Activated CD4-positive, alpha-beta T cell treated with anti-CD3 and anti-CD28 coated beads, Interleukin-2, amount 10 ng/mL, durations not matched to agents 24 days and 14 days (primary cell): ENCODE measurements around the gene PIK3CA. TPM values are rescaled to one million over a fixed set of nuclear protein-coding genes. Genes with fewer than 3 reads are reported as not detected.
A peak's percentile ranks its signal among the peaks of the same experiment; 100 is the strongest.

Experiments
- DNase-seq: peaks from one replicate; pipeline ENCODE4 v3.0.0; 2022
- H3K27ac Mint-ChIP-seq: one replicate; pipeline ENCODE4 v1.8.0; 2022; ENCODE audit warnings: mild to moderate bottlenecking, mixed read lengths
- H3K27me3 Mint-ChIP-seq: one replicate; pipeline ENCODE4 v1.8.0; 2022; ENCODE audit warnings: mixed read lengths
- H3K36me3 Mint-ChIP-seq: one replicate; pipeline ENCODE4 v1.8.0; 2022; ENCODE audit warnings: low read depth, mild to moderate bottlenecking, mixed read lengths
- H3K4me1 Mint-ChIP-seq: one replicate; pipeline ENCODE4 v1.8.0; 2021; ENCODE audit warnings: mixed read lengths
- H3K4me3 Mint-ChIP-seq: one replicate; pipeline ENCODE4 v1.8.0; 2022; ENCODE audit warnings: mild to moderate bottlenecking, moderate library complexity, mixed read lengths
- H3K9me3 Mint-ChIP-seq: one replicate; pipeline ENCODE4 v1.8.0; 2021; ENCODE audit warnings: mixed read lengths
- intact Hi-C: fragments of 100-400 bp; cut with micrococcal nuclease; formaldehyde crosslinking; loops from one replicate; pipeline ENCODE4 v1.15.1; 2023
- total RNA-seq: library from RNA; stranded (reverse); gene quantifications from 2 replicates; pipeline ENCODE4 v1.2.3, GENCODE V29; 2022

Gene PIK3CA
- total RNA-seq, 1 donor from 2014 or later = 18.5 TPM

DNA sequence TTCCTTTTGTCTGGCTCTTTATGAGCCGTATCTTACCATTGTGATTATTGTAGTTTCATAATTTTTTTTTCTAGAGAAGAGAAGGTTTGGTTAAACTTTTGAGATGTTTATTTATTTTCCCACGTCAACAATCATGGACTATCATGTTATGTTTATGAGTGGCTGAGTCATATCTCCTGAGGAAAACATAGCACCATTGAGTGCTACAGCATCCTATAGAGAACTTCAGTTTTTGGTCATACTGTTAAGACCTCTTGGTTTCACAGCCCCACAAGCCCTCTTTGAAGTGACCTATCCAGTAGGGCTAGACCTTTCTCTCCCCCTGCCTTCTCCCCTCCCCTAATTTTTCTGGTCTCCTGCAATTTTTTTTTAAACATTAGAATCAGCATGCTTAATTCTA is 20.8 kb downstream of the PIK3CA start:
- DNase-seq = no peak
- Mint-ChIP-seq H3K4me1 (peaks cover 9% of the 10 kb centered on the region), H3K27ac (no peak overlapping the region), H3K4me3 (no peak overlapping the region), H3K36me3 (peaks cover 5% of the 10 kb centered on the region), H3K27me3 (peaks cover 2% of the 10 kb centered on the region), H3K9me3 (peaks cover 3% of the 10 kb centered on the region)
- intact Hi-C loops = no loop called here

DNA sequence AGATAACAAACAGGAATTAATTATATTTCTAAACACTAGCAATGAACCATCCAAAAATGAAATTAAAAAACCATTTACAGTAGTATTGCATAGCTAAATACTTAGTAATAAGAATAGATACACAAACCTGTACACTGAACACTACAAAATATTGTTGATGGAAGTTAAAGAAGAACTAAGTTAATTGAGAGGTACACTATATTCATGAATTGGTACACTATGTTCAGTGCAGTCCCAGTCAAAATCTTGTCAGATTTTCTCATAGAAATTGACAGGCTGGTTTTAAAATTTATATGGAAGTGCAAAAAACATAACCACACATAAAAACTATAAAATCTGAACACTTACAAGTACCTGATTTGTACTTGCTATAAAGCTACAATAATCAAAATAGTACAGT is 24.4 kb downstream of the PIK3CA start:
- intact Hi-C loops = no loop called here
- DNase-seq = no peak
- H3K27ac Mint-ChIP-seq = no peak overlapping the region
- peaks cover 19% of the 10 kb centered on the region for H3K4me1 Mint-ChIP-seq
- peaks cover 6% of the 10 kb centered on the region for H3K36me3 Mint-ChIP-seq
- H3K4me3 Mint-ChIP-seq = no peak overlapping the region
- H3K27me3 Mint-ChIP-seq = peaks cover 2% of the 10 kb centered on the region
- peaks cover 3% of the 10 kb centered on the region for H3K9me3 Mint-ChIP-seq

DNA sequence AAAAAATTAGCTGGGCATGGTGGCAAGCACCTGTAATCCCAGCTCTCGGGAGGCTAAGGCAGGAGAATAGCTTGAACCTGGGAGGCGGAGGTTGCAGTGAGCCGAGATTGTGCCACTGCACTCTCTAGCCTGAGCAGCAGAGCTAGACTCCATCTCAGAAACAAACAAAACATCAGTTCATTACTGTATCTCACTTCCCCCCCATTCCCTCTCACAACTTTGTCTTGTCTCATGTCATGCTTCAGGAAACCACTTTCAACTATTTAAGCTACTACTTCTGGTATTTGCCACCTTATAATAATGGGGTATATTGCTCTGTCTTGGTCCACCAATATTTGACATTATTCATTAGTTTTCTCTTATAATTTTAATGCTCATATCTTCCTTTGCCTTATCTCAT is 26.2 kb downstream of the PIK3CA start:
- intact Hi-C loops = no loop called here
- peaks cover 6% of the 10 kb centered on the region for H3K36me3 Mint-ChIP-seq
- no peak overlapping the region for H3K27ac Mint-ChIP-seq
- DNase-seq = no peak
- peaks cover 3% of the 10 kb centered on the region for H3K9me3 Mint-ChIP-seq
- no peak overlapping the region for H3K4me3 Mint-ChIP-seq
- H3K4me1 Mint-ChIP-seq = peaks cover 15% of the 10 kb centered on the region
- peaks cover 2% of the 10 kb centered on the region for H3K27me3 Mint-ChIP-seq

DNA sequence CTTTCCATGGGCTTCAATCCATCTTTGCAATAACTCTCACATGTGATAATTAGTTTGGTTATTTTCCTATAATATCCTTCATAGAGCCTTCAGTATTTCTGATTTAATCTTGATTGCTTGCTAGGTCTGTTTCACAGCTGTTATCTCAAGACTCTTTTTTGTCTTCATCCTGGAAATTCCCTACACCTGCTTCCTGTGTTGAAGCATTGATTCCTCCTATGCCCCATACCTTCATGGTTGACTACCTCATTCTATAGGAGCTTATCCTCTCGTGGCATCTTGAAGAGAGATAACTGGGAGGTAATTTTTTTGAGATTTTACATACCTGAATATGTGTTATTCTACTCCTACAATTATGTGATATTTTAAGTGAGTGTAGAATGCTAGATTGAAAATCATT is 26.7 kb downstream of the PIK3CA start:
- Mint-ChIP-seq H3K9me3 (peaks cover 2% of the 10 kb centered on the region), H3K4me3 (no peak overlapping the region), H3K27me3 (peaks cover under 1% of the 10 kb centered on the region), H3K4me1 (peaks cover 14% of the 10 kb centered on the region), H3K36me3 (peaks cover 4% of the 10 kb centered on the region), H3K27ac (no peak overlapping the region)
- intact Hi-C loops = no loop called here
- DNase-seq = no peak

DNA sequence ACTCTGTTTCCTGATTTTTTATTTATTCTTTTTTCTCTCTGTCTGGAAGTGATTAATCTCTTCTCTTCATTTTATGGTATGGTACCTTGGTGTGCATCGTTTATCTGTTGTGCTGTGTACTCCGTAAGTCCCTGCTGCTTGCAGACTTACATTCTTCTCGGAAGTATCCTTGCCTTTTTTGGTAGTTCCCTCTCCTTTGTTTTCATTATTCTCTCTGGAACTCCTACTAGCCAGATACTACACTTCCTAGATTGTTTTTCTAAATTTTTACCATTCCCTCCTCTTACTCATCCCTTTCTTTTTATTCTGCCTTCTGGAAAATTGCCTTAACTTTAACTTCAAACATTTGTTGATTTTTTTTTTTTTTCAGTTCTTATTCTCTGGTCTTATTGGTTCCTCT is 27.2 kb downstream of the PIK3CA start:
- no peak for DNase-seq
- Mint-ChIP-seq H3K4me1 (peaks cover 13% of the 10 kb centered on the region), H3K36me3 (peaks cover 3% of the 10 kb centered on the region), H3K4me3 (no peak overlapping the region), H3K27me3 (no peaks in the 10 kb centered on the region), H3K27ac (no peak overlapping the region), H3K9me3 (no peaks in the 10 kb centered on the region)
- intact Hi-C loops = no loop called here

DNA sequence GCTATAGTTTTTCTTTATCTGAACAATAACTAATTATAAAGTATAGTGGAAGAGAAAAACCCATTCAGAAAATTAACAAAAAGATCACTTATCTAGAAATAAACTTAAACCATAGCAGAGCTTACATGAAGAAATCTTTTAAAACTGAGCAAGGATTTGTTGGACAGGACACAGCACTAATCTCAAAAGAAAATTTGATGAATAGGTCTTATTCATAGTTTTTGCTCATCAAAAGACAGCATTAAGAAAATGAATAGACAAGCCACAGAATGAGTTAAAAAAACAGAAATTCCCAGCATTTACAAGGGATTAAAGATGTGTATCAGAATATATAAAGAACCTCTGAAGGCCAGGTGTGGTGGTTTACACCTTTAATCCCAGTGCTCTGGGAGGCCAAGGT is 29.5 kb downstream of the PIK3CA start:
- intact Hi-C loops = loop anchor here (2.0 kb wide), 1 partner anchor 17 kb away; no protein-coding TSS in a partner anchor
- peaks cover 21% of the 10 kb centered on the region for H3K4me1 Mint-ChIP-seq

DNA sequence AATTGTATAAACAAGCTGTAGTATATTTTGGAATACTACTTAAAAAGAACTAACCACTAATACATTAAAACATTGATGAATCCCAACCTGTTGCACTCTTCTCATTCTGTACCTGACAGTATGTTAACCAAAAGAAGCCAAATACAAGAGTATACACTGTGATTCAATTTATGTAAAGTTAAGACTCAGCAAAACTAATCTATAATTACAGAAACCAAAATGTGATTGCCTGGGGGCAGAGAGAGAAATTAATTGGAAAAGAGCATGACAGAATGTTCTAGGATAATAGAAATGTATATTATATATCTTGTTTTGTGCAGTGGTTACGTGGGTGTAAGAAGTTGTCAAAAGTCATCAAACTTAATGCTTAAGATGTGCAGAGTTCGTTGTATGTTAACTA is 31.1 kb downstream of the PIK3CA start:
- peaks cover 22% of the 10 kb centered on the region for H3K4me1 Mint-ChIP-seq

More for the DNA sequence above, 29.5 kb downstream of the PIK3CA start:
- Mint-ChIP-seq H3K9me3 (no peaks in the 10 kb centered on the region), H3K36me3 (peaks cover 3% of the 10 kb centered on the region), H3K27me3 (no peaks in the 10 kb centered on the region), H3K4me3 (no peak overlapping the region), H3K27ac (no peak overlapping the region)
- no peak for DNase-seq

DNA sequence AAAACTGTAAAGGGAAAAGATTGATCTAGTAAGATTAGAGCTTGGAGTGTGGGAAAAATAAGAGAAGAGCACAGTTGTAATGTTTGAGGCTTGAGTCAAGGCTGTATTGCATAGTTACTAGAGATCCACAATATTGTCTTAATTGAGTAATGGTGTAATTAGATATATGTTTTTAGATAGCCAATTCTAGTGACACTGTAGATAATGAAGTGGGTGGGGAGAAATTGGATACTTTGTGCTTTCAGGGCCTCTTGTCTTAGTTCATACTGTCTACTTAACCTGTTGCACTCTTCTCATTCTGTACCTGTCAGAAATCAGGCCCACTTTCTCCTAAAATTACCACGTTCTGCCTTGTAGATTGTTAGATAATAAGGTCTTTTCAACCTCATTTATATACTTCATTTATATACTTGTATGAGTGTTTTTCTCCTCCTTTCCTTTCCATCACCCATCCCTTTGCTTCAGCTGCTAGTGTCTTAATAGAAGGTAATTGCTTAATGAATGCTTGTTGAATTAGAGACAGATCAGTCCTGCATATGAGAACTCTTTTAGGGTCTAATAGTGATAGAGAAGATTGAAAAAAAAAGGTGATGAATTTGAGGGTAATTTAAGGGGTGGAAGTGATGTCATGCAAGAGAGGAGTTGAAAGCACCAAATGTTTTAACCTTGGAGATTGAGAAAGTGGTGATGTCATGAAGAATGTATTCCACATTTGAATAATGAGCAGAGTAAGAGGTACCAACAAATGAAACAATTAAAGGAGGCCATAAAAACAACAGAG is 32.0 kb downstream of the PIK3CA start:
- no peak for DNase-seq
- H3K9me3 Mint-ChIP-seq = no peaks in the 10 kb centered on the region
- no peak overlapping the region for H3K27ac Mint-ChIP-seq
- H3K27me3 Mint-ChIP-seq = no peaks in the 10 kb centered on the region
- no peaks in the 10 kb centered on the region for H3K36me3 Mint-ChIP-seq
- intact Hi-C loops = loop anchor here (2.0 kb wide), 1 partner anchor 19 kb away; no protein-coding TSS in a partner anchor
- no peak overlapping the region for H3K4me3 Mint-ChIP-seq
- H3K4me1 Mint-ChIP-seq = peaks cover 17% of the 10 kb centered on the region

More for the DNA sequence above, 31.1 kb downstream of the PIK3CA start:
- intact Hi-C loops = loop anchor here (2.0 kb wide), 1 partner anchor 18 kb away; no protein-coding TSS in a partner anchor
- H3K27me3 Mint-ChIP-seq = no peaks in the 10 kb centered on the region
- no peak overlapping the region for H3K27ac Mint-ChIP-seq
- H3K9me3 Mint-ChIP-seq = no peaks in the 10 kb centered on the region
- H3K4me3 Mint-ChIP-seq = no peak overlapping the region
- no peak for DNase-seq
- H3K36me3 Mint-ChIP-seq = peaks cover 3% of the 10 kb centered on the region

DNA sequence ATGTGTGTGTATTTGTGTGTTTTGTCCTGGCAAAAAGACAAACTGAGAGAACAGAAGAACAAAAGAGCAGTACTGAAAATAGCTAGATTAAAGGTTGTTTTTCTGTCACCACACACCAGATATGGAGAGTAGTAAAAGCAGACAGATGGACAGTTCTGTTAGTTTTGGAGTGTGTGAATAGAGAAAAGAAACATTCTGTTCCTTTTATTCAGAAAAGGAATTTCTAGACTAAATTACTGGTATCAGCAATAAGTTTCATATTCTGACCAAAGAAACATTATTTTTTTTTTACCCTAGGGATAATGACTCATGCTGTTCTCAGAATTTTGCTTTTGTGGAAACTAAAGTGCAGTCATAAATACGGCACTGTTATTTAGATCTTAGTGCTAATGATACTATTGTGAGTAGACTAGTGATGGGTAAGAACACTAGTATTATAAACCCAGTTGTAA is 32.9 kb downstream of the PIK3CA start:
- Mint-ChIP-seq H3K4me3 (no peak overlapping the region), H3K27me3 (no peaks in the 10 kb centered on the region), H3K27ac (no peak overlapping the region), H3K9me3 (no peaks in the 10 kb centered on the region), H3K4me1 (peaks cover 11% of the 10 kb centered on the region), H3K36me3 (no peaks in the 10 kb centered on the region)
- intact Hi-C loops = loop anchor here (1.0 kb wide), 2 partner anchors 15 to 32 kb away; no protein-coding TSS in a partner anchor
- no peak for DNase-seq

DNA sequence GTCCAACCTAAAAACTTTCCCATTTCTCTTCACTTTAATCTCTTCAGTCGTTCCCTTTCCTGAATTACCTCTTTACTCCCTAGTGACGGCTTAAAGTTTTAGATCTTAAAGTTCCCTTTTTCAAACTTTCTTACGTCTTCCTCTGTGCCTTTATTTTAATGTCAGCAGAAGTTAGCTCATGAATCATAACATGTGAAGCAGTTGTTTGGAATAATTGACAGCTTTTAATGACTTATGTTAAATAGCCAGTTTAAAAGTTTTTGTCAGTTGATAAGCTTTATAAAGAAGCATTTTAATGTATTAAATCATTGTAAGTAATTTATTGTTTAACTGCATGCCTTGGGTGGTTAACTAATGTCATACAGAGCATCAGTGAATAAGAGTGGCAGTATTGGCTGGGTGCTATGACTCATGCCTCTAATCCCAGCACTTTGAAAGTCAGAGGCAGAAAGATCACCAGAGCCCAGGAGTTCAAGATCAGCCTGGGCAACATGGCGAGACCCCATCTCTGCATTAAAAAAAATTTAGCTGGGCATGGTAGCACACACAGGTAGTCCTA is 33.9 kb downstream of the PIK3CA start:
- Mint-ChIP-seq H3K9me3 (no peaks in the 10 kb centered on the region), H3K36me3 (peaks cover 2% of the 10 kb centered on the region), H3K27ac (peak overlapping the region; percentile 73), H3K4me1 (peaks cover 11% of the 10 kb centered on the region), H3K27me3 (no peaks in the 10 kb centered on the region), H3K4me3 (peak overlapping the region; percentile 22)
- intact Hi-C loops = loop anchor here (1.0 kb wide), 2 partner anchors 14 to 33 kb away; no protein-coding TSS in a partner anchor
- DNase-seq = no peak

DNA sequence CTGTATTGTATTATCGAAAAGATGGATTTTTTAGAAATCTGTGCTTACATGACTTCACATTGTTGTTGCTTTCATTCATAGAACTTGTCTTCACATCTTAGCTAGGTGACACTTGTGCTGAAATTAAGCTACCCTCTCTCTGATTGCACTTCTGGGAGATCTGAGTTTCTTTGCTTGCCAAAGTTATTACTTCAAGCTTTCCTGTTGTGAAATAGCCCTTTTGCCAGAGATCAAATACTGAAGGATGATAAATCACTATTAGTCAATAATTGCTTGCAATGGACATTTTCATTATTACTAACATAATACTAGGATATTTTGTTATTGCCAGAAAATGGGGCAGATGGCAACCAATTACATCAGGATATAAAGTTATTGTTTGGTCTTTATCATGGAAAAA is 34.7 kb downstream of the PIK3CA start:
- Mint-ChIP-seq H3K27ac (no peak overlapping the region), H3K27me3 (no peaks in the 10 kb centered on the region), H3K4me1 (peaks cover 11% of the 10 kb centered on the region), H3K9me3 (no peaks in the 10 kb centered on the region), H3K36me3 (peaks cover 2% of the 10 kb centered on the region), H3K4me3 (no peak overlapping the region)
- intact Hi-C loops = no loop called here
- no peak for DNase-seq

DNA sequence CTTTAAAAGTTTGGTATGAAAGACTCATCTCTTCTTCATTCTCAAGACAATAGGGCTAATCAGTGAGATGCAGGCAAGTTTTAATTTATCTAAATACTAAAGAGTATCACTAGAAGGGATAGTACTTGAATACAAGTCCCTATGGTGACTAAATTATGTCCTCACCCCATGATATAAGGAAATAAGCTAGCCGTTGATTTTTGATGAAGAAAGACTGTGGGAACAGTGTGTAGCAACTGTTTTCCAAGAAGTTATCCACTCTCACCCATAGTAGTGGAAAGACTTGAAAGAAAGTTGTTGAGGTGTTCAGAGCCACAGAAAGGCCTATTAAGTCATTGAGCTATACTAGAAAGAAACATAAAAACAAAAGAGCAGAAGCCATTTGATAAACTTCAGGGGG is 36.7 kb downstream of the PIK3CA start:
- no peak for DNase-seq
- intact Hi-C loops = no loop called here
- no peaks in the 10 kb centered on the region for H3K27me3 Mint-ChIP-seq
- H3K4me1 Mint-ChIP-seq = peaks cover 11% of the 10 kb centered on the region
- H3K9me3 Mint-ChIP-seq = no peaks in the 10 kb centered on the region
- H3K4me3 Mint-ChIP-seq = no peak overlapping the region
- peaks cover 2% of the 10 kb centered on the region for H3K36me3 Mint-ChIP-seq
- no peak overlapping the region for H3K27ac Mint-ChIP-seq

DNA sequence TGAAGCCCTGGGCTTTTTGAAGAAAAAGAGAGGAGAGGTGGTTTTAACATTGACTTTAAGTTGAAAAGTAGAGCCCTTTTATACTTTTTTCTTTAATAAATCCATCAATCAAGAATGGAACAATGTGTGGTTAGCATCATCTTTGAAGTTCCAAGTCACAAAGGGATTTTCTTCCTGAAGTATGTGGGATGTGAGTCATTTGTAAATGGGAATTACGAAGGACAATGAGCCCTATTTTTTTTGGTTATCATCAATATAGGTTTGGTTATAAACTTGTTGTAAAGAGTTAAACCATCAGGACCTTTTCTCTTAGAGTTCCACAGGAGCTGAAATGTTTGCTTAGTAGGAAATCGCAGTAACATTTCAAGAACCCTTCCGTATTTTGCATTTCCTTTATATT is 38.3 kb downstream of the PIK3CA start:
- intact Hi-C loops = no loop called here
- Mint-ChIP-seq H3K27me3 (no peaks in the 10 kb centered on the region), H3K27ac (no peak overlapping the region), H3K9me3 (no peaks in the 10 kb centered on the region), H3K36me3 (peaks cover 2% of the 10 kb centered on the region), H3K4me3 (no peak overlapping the region), H3K4me1 (peaks cover 9% of the 10 kb centered on the region)
- DNase-seq = no peak

DNA sequence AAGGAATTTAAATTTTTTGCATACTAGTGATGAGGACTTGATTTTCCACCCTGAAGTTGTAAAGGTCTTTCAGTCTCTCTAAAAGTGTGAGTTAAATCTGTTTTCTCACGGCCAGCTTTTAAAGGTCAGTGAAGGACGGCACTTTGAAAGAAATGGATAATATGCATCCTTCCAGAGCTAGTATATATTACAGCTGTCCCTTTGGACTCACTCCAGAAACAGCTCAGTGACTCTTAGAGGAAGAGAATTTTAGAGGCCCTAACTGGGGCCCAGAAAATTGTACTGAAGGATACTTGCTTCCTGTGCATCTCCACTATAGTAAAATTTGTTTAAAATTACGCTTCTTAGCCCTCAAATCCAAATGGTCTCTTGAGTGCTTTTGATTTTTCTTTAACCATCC is 41.6 kb downstream of the PIK3CA start:
- H3K9me3 Mint-ChIP-seq = no peaks in the 10 kb centered on the region
- DNase-seq = no peak
- no peak overlapping the region for H3K4me3 Mint-ChIP-seq
- no peak overlapping the region for H3K27ac Mint-ChIP-seq
- intact Hi-C loops = no loop called here
- H3K36me3 Mint-ChIP-seq = peaks cover 2% of the 10 kb centered on the region
- peaks cover 4% of the 10 kb centered on the region for H3K4me1 Mint-ChIP-seq
- H3K27me3 Mint-ChIP-seq = no peaks in the 10 kb centered on the region
